BJ (cell line): ENCODE data around the gene RNASE12. TPM values are rescaled to one million over a fixed set of nuclear protein-coding genes. Genes with fewer than 3 reads are reported as not detected.

Source experiments
- CTCF ChIA-PET: fragments of 350-600 bp; formaldehyde crosslinking; extraction: SDS; loops from one replicate; lab custom pipeline; 2021; ENCODE audit warnings: antibody characterized with exemption, inconsistent platforms; lab: Yijun Ruan, JAX
- POLR2A ChIA-PET: fragments of 300-600 bp; sonication (Branson Sonifier 250); formaldehyde crosslinking; extraction: SDS; loops from one replicate; lab custom pipeline; 2021; ENCODE audit warnings: antibody characterized with exemption; lab: Charles Lee
- DNase-seq: peaks from one replicate; pipeline ENCODE4 v3.0.0-alpha.2; 2011; ENCODE audit warnings: low read depth
- H3K27me3 ChIP-seq: 2 replicates; pipeline ENCODE4 v1.6.0; 2011; ENCODE audit warnings: low read length; ENCODE audit not compliant: control insufficient read depth, insufficient read depth
- H3K36me3 ChIP-seq: 2 replicates; pipeline ENCODE4 v1.5.1; 2011; ENCODE audit warnings: low read length; ENCODE audit not compliant: control insufficient read depth, insufficient read depth
- H3K4me3 ChIP-seq: 2 replicates; pipeline ENCODE4 v1.5.1; 2011; ENCODE audit warnings: low read depth, mild to moderate bottlenecking, control low read depth, low read length
- polyA minus RNA-seq: library from RNA; depleted of rRNA, polyadenylated mRNA; stranded (reverse); fragments of >200 nt; gene quantifications from 2 replicates; pipeline ENCODE4 v1.2.3, GENCODE V29; 2011; rRNA and poly(A)+ RNA removed
- polyA plus RNA-seq: library from polyadenylated mRNA; depleted of rRNA; stranded (reverse); fragments of >200 nt; gene quantifications from 2 replicates; pipeline ENCODE4 v1.2.3, GENCODE V29; 2011; rRNA removed
- TF ChIP-seq, protein P1 (sequence below): IDR thresholded peaks from 2 replicates; pipeline ENCODE4 v1.5.1; 2011; ENCODE audit warnings: low read depth, mild to moderate bottlenecking, control low read depth, inconsistent platforms, low read length, moderate library complexity; ENCODE audit not compliant: insufficient read depth

The RNASE12 gene, protein sequence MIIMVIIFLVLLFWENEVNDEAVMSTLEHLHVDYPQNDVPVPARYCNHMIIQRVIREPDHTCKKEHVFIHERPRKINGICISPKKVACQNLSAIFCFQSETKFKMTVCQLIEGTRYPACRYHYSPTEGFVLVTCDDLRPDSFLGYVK
- polyA plus RNA-seq (not detected in 2 replicates), polyA minus RNA-seq (not detected in 2 replicates)

DNA sequence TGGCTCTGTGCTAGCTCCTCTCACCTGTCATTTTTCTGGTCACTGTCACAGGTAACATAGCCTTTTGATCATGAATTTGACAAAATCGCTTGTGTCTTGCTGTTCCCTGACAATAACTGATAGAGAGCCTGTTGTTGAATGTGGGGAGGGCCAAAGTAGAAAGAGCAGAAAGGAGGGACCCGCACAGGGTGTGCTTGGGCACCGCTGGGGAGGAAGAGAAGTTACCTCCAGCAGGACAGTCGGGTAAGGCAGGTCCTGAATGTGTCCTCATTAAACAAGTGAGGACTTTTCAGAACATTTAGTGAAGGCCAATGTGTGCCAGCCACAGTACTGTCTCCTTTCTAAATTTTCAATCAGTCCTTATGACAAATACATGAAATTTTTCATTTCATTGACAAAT, at the start of gene RNASE12:
Gene RNASE12 (minus strand): TSS at position 142 of the 400 bp plus-strand sequence. CDS start 653 bp downstream, outside the sequence.
- ChIA-PET CTCF (no interaction called here), POLR2A (no interaction called here)
- H3K36me3 ChIP-seq: no peaks in the 10 kb centered on the region
- TF ChIP-seq, protein P1, sequence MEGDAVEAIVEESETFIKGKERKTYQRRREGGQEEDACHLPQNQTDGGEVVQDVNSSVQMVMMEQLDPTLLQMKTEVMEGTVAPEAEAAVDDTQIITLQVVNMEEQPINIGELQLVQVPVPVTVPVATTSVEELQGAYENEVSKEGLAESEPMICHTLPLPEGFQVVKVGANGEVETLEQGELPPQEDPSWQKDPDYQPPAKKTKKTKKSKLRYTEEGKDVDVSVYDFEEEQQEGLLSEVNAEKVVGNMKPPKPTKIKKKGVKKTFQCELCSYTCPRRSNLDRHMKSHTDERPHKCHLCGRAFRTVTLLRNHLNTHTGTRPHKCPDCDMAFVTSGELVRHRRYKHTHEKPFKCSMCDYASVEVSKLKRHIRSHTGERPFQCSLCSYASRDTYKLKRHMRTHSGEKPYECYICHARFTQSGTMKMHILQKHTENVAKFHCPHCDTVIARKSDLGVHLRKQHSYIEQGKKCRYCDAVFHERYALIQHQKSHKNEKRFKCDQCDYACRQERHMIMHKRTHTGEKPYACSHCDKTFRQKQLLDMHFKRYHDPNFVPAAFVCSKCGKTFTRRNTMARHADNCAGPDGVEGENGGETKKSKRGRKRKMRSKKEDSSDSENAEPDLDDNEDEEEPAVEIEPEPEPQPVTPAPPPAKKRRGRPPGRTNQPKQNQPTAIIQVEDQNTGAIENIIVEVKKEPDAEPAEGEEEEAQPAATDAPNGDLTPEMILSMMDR: no peak
- no peaks in the 10 kb centered on the region; the same call in 1 of the 2 replicates for H3K27me3 ChIP-seq
- no peak for DNase-seq
- H3K4me3 ChIP-seq: no peak within 1 kb of the TSS

DNA sequence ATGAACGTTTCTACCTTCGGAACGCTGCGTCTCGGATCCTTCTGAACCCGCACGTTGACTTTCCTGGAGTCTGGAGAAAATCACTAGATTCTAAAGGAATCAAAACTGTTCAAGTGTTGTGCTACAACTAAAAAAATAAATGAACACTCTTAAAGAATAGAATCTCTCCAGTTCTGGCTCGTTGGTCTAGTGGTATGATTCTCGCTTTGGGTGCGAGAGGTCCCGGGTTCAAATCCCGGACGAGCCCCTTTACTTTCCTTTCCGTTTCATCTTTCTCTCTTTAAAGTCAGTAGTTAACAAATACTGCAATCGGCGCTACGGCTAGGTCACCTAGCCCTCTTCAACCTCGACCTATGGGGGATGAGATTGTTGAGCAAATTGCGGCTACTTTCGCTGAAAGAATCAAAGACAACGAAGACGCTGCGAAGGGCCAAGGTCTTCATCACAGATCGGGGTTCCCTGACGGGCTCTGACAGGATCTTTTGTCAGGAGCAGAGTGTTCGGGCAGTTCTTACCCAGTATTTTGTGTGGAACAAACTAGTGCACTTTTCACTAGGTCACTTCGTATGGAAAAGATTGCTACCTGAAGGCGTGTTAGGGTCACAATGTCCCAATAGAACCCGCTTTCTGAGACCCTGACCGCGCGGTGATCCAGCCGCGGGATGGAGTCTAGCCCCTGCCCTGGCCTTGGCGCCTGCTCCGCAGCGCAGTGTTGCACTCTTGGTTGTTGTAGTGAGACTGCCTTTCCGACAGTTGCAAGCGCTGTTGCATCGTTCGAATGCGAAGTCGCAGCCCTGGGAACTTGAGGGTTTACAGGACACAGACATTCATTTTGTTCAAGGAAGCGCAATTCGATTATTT, 41.9 kb upstream of the RNASE12 start:
- DNase-seq: no peak
- CTCF ChIA-PET: interaction anchor here (0.5 to 2.4 kb wide), 3 partner anchors 13 to 51 kb away, joined by 3 to 13 read pairs (median 7); partner anchors contain the start of gene RNASE4
- POLR2A ChIA-PET: no interaction called here

DNA sequence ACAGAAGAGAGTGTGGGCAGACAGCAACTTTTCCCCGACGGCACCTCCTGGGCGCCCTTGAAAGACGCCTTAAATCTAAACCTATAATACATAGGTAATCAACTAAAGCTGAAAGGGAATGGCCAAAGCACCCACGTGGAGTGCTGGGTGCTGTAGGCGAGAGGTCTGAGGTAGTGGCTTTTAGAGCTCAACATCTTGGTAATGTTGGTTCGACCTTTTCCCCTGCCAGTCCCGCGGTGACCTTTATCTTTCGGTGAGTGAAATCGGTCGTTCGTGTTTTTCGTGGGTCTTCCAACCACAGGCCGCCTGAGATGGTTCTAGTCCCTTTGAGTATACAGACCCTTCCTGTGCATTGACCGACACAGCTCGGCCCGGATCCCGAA, 41.3 kb upstream of the RNASE12 start:
- ChIA-PET POLR2A (no interaction called here), CTCF (interaction anchor here (2.2 to 2.4 kb wide), 2 partner anchors 19 to 52 kb away, joined by 7 to 13 read pairs; partner anchors contain the start of gene RNASE4)
- TF ChIP-seq, protein P1: no peak
- no peak for DNase-seq
- peaks cover 3% of the 10 kb centered on the region for H3K27me3 ChIP-seq
- H3K4me3 ChIP-seq: peak overlapping the region; percentile 11
- no peaks in the 10 kb centered on the region for H3K36me3 ChIP-seq

More for the DNA sequence above, 41.9 kb upstream of the RNASE12 start:
- peaks cover 3% of the 10 kb centered on the region for H3K27me3 ChIP-seq
- H3K36me3 ChIP-seq: no peaks in the 10 kb centered on the region
- peak overlapping the region; percentile 11 for H3K4me3 ChIP-seq
- TF ChIP-seq, protein P1: no peak

DNA sequence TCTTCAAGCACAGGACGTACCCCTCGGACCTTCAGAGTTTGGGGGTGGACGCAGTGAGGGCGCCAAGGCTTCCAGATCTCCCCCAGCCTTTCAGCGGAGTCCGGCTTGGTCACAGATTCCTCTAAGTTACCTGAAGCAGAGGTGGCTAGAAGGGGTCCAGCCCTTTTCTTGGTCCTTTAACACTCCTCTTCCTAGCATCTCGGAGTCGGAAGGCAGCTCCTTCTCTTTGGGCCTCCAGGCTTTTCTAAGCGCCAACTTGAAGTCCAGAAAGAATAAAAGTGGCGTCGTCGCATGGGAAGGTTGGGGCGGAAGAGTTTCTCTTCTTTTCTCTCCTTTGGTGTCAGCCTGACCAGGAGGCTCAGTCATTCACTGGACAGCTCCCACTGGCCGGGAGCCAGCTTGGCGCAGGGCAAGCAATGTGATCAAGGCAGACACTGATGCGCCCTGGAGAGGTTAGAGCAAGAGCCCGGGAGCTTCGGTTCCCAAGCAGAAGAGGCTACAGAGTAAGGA, 40.8 kb upstream of the RNASE12 start:
- ChIA-PET CTCF (interaction anchor here (1.2 to 2.4 kb wide), 3 partner anchors 18 to 52 kb away, joined by 3 to 13 read pairs (median 7); partner anchors contain the start of gene RNASE4), POLR2A (interaction anchor here (1.5 kb wide), 1 partner anchor 50 kb away, joined by 3 read pairs; no protein-coding TSS in a partner anchor)
- no peak overlapping the region for H3K4me3 ChIP-seq
- H3K36me3 ChIP-seq: no peaks in the 10 kb centered on the region
- TF ChIP-seq, protein P1: no peak
- no peak for DNase-seq
- peaks cover 3% of the 10 kb centered on the region for H3K27me3 ChIP-seq
